Activated CD4-positive, alpha-beta memory T cell treated with anti-CD3 and anti-CD28 coated beads, Interleukin-2, amount 10 ng/mL, durations not matched to agents 7 days and 5 days (primary cell): Measurements from ENCODE around the gene MGST3. TPM values are rescaled to one million over a fixed set of nuclear protein-coding genes. Genes with fewer than 3 reads are reported as not detected.
"Not testable (repeated sequence)": the region's sequence is repeated elsewhere in the genome, so short reads cannot be mapped to it uniquely, and the experiment has no call there.

Experiments used
- CTCF ChIA-PET: fragments of 350-600 bp; sonication (Branson Sonifier 250); formaldehyde crosslinking; loops from one replicate; lab custom pipeline; 2021; ENCODE audit warnings: antibody characterized with exemption, inconsistent platforms; lab: Charles Lee
- POLR2A ChIA-PET: fragments of 350-600 bp; sonication (Branson Sonifier 250); formaldehyde crosslinking; loops from one replicate; lab custom pipeline; 2021; ENCODE audit warnings: antibody characterized with exemption; lab: Charles Lee
- DNase-seq: peaks from one replicate; pipeline ENCODE4 v3.0.0-alpha.2; 2020
- H3K27ac Mint-ChIP-seq: one replicate; pipeline ENCODE4 v1.8.0; 2021; ENCODE audit warnings: mild to moderate bottlenecking, mixed read lengths
- H3K27me3 Mint-ChIP-seq: one replicate; pipeline ENCODE4 v1.8.0; 2021; ENCODE audit warnings: mixed read lengths
- H3K36me3 Mint-ChIP-seq: one replicate; pipeline ENCODE4 v1.8.0; 2021; ENCODE audit warnings: low read depth, mixed read lengths
- H3K4me1 Mint-ChIP-seq: one replicate; pipeline ENCODE4 v1.8.0; 2021; ENCODE audit warnings: mixed read lengths
- H3K4me3 Mint-ChIP-seq: one replicate; pipeline ENCODE4 v1.8.0; 2021; ENCODE audit warnings: mild to moderate bottlenecking, mixed read lengths
- H3K9me3 Mint-ChIP-seq: one replicate; pipeline ENCODE4 v1.8.0; 2021; ENCODE audit warnings: mixed read lengths
- total RNA-seq, 2 experiments: library from RNA; stranded (reverse); gene quantifications; one replicate each; pipeline ENCODE4 v1.2.3, GENCODE V29; 2021

Gene MGST3
- total RNA-seq, 2 experiments from 2014 or later: 63.4 to 70.3 TPM

DNA sequence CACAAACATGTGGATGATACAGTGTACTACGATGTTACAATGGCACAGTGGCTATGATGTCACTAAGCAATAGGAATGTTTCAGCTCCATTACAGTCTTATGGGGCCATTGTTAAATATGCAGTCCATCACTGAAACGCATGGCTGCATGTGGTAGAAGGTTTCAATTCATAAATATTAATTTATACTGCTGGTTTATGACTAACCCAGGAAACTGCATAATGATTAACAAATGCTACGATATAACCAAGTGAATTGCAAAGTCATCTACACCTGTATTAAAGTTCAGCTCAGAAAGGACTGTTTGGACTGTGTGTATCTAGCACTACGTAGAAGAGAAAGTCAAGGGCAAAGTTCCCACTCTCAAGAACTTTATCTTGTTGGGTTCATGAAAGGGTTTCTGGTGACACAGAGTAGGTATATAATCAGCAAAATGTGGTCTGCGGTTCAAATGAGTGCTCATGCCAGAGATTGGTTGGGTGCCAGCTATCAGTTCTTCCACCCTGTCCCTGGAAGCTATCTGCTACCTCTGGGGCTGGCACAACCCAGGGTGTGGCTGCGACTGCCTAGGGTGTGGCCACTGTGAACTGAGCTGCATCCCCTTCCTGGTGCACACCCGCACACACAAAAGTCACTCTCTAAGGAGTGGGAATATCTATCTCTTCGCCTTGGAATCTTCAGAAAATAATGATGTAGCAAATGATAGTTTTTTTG, 14.8 kb downstream of the MGST3 start:
- ChIA-PET POLR2A (interaction anchor here (0.8 to 3.0 kb wide), 5 partner anchors 12 to 123 kb away, joined by 3 to 19 read pairs (median 6); partner anchors contain the start of genes MGST3 and TMCO1), CTCF (interaction anchor here (0.9 to 3.2 kb wide), 5 partner anchors 11 to 123 kb away, joined by 3 to 16 read pairs (median 4); partner anchors contain the start of gene TMCO1)
- no peaks in the 10 kb centered on the region for H3K9me3 Mint-ChIP-seq
- H3K4me1 Mint-ChIP-seq: peaks cover 50% of the 10 kb centered on the region
- H3K36me3 Mint-ChIP-seq: peaks cover 6% of the 10 kb centered on the region
- peak; percentile 58 for DNase-seq
- H3K27me3 Mint-ChIP-seq: no peaks in the 10 kb centered on the region
- H3K4me3 Mint-ChIP-seq: peak overlapping the region; percentile 8
- peak overlapping the region; percentile 70 for H3K27ac Mint-ChIP-seq

DNA sequence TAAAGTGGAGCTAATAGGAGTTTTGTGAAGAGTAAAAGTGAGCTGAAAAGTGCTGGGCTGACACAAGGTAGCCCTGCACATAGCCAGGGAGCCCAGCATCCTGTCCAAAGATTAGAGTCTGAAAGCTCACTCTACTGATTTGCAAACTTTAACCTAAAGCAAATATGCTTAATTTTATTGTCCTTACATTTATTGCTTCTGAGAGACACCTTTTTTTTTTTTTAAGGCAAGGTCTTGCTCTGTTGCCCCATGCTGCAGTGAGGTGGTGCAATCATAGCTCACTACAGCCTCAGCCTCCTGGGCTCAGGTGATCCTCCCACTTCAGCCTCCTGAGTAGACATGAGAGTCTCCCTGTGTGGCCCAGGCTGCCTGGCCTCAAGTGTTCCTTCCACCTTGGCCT, 16.5 kb downstream of the MGST3 start:
- CTCF ChIA-PET: interaction anchor here (0.7 to 1.5 kb wide), 5 partner anchors 11 to 55 kb away, joined by 3 to 8 read pairs (median 6); no protein-coding TSS in a partner anchor
- POLR2A ChIA-PET: interaction anchor here (1.1 to 3.0 kb wide), 6 partner anchors 10 to 51 kb away, joined by 3 to 19 read pairs (median 4); partner anchors contain the start of genes ALDH9A1 and MGST3
- DNase-seq: no peak

DNA sequence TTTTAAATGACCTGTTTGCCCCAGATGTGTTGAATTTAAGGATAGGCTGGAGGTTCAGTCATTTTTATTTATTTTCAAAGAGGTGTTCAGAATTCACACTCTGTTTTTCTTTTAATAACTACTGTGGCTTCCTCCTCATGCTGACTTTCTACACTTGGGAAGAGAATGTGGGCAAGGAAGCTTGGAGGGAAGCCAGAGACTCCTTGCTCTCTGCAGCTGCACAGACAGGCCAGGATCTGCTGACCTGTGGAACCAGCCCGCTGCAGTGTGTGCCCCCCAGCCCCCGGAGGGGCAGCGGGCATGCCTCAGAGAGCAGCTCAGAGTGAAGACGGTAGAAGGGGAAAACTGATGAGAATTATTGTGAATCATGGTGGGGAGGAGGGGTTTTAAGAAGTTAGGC, 16.9 kb downstream of the MGST3 start:
- CTCF ChIA-PET: interaction anchor here (0.9 to 1.5 kb wide), 4 partner anchors 11 to 56 kb away, joined by 3 to 8 read pairs (median 6); no protein-coding TSS in a partner anchor
- Mint-ChIP-seq H3K9me3 (no peaks in the 10 kb centered on the region), H3K27me3 (no peaks in the 10 kb centered on the region), H3K36me3 (peaks cover 21% of the 10 kb centered on the region), H3K4me1 (peaks cover 36% of the 10 kb centered on the region), H3K27ac (no peak overlapping the region), H3K4me3 (no peak overlapping the region)
- POLR2A ChIA-PET: interaction anchor here (1.1 to 3.0 kb wide), 5 partner anchors 11 to 51 kb away, joined by 3 to 19 read pairs (median 4); partner anchors contain the start of genes ALDH9A1 and MGST3
- no peak for DNase-seq

More for the DNA sequence above, 16.5 kb downstream of the MGST3 start:
- Mint-ChIP-seq H3K4me3 (no peak overlapping the region), H3K4me1 (peaks cover 36% of the 10 kb centered on the region), H3K9me3 (no peaks in the 10 kb centered on the region), H3K27ac (no peak overlapping the region), H3K36me3 (peaks cover 20% of the 10 kb centered on the region), H3K27me3 (no peaks in the 10 kb centered on the region)

DNA sequence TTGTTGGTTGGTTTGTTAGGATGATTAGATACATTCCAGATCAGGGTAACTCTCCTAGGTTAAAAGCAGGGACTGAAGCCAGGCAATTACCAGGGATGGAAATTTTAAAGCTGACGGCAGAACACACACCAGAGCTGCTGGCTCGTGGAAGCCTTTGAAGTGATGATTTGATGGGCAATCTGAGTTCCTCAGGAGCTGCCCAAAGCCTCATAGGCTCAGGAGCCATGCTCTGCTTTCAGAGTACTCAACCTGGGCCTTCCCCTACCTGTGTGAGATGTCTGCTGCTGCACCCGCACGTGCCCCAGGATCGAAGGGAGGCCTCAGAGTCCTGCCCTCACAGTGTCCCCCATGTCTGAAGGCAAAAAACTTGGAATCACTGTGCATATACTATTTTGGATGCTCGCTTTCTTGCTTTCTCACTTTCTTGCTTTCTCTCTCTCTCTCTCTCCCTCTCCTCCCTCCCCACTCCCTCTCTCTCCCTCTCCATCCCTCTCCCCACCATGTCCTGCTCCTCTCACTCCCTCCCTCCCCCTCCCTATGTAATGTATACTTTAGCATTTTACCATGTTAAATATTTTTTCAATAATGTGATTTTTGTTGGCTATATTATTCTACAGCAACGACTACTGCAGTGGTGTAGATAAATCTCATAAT, 18.0 kb downstream of the MGST3 start:
- POLR2A ChIA-PET: interaction anchor here (0.6 kb wide), 1 partner anchor 19 kb away, joined by 4 read pairs; no protein-coding TSS in a partner anchor
- Mint-ChIP-seq H3K27me3 (no peaks in the 10 kb centered on the region), H3K9me3 (no peaks in the 10 kb centered on the region), H3K27ac (no peak overlapping the region), H3K4me1 (peaks cover 34% of the 10 kb centered on the region), H3K4me3 (no peak overlapping the region), H3K36me3 (peaks cover 24% of the 10 kb centered on the region)
- CTCF ChIA-PET: interaction anchor here (0.9 kb wide), 1 partner anchor 10 kb away, joined by 3 read pairs; no protein-coding TSS in a partner anchor
- DNase-seq: no peak

DNA sequence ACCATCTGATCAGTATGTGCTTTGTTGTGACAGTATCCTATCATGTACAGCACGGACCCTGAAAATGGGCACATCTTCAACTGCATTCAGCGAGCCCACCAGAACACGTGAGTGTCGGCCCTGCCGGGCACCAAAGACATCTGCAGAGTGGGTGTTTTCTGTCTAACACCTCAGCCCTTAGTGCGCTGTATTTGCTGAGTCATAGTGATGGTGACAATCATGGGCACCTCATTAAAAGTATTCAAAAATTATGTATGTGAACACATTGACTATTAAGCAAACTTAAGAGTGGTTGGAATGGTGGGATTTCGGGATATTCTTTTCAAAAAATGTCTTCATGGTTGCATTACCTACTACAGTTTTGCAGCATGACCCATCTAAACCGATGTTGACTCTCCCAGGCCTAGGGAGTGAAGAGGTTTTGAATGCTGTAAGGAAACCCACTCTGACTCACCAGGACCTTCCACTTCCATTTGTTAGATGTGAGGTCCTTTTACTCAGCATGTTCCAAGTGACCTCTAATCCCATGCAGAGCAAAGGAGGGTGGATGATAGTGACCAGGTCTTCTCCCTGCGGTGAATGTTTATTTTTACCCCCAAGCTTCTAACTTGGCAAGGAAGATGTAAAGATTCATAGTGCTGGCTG, 20.1 kb downstream of the MGST3 start:
- Mint-ChIP-seq H3K27me3 (no peaks in the 10 kb centered on the region), H3K4me1 (peaks cover 21% of the 10 kb centered on the region), H3K27ac (no peak overlapping the region), H3K9me3 (no peaks in the 10 kb centered on the region), H3K36me3 (peaks cover 32% of the 10 kb centered on the region), H3K4me3 (no peak overlapping the region)
- POLR2A ChIA-PET: no interaction called here
- DNase-seq: no peak
- CTCF ChIA-PET: no interaction called here

DNA sequence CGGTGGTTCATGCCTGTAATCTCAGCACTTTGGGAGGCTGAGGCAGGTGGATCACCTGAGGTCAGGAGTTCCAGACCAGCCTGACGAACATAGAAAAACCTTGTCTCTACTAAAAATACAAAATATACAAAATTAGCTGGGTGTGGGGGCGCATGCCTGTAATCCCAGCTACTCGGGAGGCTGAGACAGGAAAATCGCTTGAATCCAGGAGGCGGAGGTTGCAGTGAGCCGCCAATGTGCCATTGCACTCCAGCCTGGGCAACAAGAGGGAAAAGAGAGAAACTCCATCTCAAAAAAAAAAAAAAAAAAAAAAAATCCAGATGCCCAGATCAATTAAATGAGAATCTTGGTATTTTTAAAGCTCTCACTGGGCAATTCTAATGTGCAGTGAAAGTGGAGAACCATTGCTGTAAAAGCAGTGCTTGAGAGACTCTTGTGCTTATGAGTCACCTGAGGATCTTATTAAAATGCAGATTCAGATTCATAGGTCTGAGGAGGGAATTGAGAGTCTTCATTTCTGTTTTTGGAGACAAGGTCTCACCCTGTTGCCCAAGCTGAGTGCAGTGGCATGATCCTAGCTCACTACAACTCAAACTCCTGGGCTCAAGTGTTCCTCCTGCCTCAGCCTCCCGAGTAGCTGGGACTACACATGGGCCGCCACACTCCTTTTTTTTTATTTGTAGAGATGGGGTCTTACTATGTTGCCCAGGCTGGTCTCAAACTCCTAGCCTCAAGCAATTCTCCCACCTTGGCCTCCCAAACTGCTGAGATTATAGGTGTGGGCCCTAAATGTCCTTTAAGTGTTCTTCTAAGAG, 27.9 kb downstream of the MGST3 start:
- not testable (repeated sequence) for H3K4me3 Mint-ChIP-seq, H3K27me3 Mint-ChIP-seq, H3K4me1 Mint-ChIP-seq, H3K9me3 Mint-ChIP-seq, H3K27ac Mint-ChIP-seq, DNase-seq
- peaks cover 58% of the 10 kb centered on the region for H3K36me3 Mint-ChIP-seq
- CTCF ChIA-PET: interaction anchor here (0.6 to 1.7 kb wide), 4 partner anchors 11 to 269 kb away, joined by 3 to 4 read pairs (median 4); no protein-coding TSS in a partner anchor
- POLR2A ChIA-PET: interaction anchor here (1.1 to 2.1 kb wide), 3 partner anchors 13 to 39 kb away, joined by 3 to 5 read pairs (median 5); partner anchors contain the start of gene ALDH9A1

DNA sequence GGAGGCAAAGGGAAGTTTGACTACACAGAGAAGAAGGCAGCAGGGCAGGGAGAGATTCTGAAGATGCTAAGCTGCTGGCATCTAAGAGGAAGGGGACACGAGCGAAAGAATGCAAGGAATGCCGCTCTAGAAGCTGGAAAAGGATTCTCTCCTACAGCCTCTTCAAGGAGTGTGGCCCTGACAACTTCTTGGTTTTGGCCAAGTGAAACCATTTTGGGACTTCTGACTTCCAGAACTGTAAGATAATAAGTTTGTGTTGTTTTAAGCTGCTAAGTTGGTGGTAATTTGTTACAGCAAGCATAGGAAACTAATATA, 28.5 kb downstream of the MGST3 start:
- H3K4me1 Mint-ChIP-seq: no peaks in the 10 kb centered on the region
- CTCF ChIA-PET: interaction anchor here (1.0 kb wide), 1 partner anchor 11 kb away, joined by 3 read pairs; no protein-coding TSS in a partner anchor
- no peaks in the 10 kb centered on the region for H3K9me3 Mint-ChIP-seq
- H3K27me3 Mint-ChIP-seq: no peaks in the 10 kb centered on the region
- POLR2A ChIA-PET: interaction anchor here (1.1 to 1.4 kb wide), 2 partner anchors 13 to 38 kb away, joined by 3 to 5 read pairs; no protein-coding TSS in a partner anchor
- no peak for DNase-seq
- H3K27ac Mint-ChIP-seq: no peak overlapping the region
- H3K36me3 Mint-ChIP-seq: peaks cover 61% of the 10 kb centered on the region
- H3K4me3 Mint-ChIP-seq: no peak overlapping the region

DNA sequence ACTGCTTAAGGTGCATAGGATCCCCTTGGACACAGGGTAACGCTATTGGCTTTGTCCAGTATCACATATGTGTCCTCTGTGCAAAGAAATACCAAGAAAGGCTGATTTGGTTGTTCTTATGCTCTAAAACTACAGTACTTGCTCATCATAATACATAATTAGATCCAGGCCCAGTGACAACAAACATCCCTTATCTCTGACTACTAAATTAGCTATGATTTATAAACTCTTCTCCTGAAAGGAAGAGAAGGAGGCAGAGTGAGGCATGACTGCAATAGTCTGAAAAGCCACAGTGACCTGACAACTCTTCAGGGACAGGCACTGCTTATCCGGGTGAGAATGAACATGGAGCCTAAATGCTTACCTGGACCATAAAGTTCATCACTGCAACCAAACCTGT, 30.7 kb downstream of the MGST3 start:
- Mint-ChIP-seq H3K27me3 (no peaks in the 10 kb centered on the region), H3K4me1 (peaks cover 8% of the 10 kb centered on the region), H3K4me3 (no peak overlapping the region), H3K36me3 (peaks cover 70% of the 10 kb centered on the region), H3K27ac (no peak overlapping the region), H3K9me3 (no peaks in the 10 kb centered on the region)
- ChIA-PET POLR2A (interaction anchor here (1.6 kb wide), 1 partner anchor 107 kb away, joined by 3 read pairs; the partner anchor contains the start of gene TMCO1), CTCF (interaction anchor here (0.9 kb wide), 1 partner anchor 24 kb away, joined by 3 read pairs; no protein-coding TSS in a partner anchor)
- DNase-seq: no peak

DNA sequence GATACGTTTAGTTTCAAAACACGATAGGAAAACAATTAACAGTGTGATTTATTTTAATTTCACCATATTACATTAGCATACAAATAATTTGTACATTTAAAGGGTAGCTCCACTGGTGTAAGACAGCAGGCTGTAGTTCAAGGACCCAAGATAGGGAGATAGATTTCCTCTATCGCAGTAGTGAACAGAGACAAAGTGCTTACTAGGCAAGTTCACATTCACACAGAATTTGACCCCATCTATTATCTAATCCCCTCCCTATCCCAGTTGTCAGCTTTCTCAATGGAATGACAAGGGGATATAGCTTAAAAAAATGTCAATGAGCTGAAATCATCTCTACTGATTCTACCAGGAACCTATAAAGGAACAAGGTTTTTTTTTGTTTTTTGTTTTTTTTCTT, 31.2 kb downstream of the MGST3 start:
- Mint-ChIP-seq H3K9me3 (no peaks in the 10 kb centered on the region), H3K27ac (no peak overlapping the region), H3K36me3 (peaks cover 74% of the 10 kb centered on the region), H3K27me3 (no peaks in the 10 kb centered on the region), H3K4me3 (no peak overlapping the region), H3K4me1 (peaks cover 8% of the 10 kb centered on the region)
- CTCF ChIA-PET: interaction anchor here (0.9 to 1.4 kb wide), 2 partner anchors 24 to 62 kb away, joined by 3 to 5 read pairs; no protein-coding TSS in a partner anchor
- POLR2A ChIA-PET: interaction anchor here (1.1 to 1.6 kb wide), 2 partner anchors 15 to 107 kb away, joined by 3 read pairs; partner anchors contain the start of gene TMCO1
- no peak for DNase-seq

DNA sequence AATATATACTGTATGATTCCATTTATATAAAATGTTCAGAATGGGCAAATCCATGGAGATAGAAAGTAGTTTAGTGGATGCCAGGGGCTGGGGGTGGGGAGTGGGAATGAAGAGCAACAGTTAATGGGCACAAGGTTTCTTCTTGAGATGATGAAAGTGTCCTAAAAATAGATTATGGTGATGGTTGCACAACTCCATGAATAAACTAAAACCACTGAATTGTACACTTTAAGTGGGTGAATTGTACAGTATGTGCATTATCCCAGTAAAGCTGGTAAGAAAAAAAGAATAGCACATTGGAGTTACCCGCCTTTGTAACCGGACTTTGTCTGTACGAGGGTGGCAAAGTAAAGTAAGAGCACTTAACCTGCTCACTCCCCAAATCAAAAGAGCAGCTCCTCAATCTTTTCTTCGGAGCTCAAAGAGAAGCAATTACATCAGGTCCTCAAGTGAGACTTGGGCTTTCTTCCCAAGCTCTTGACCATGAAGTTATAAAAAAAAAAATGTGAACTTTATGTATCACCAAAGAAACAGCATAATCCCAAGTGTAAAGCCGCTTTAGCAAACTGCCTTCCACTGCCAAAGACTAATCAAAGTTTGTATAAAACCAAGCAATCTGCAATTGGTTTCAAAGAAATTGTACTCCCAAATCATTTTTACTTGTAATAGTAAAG, 35.3 kb downstream of the MGST3 start:
- POLR2A ChIA-PET: no interaction called here
- no peaks in the 10 kb centered on the region for H3K9me3 Mint-ChIP-seq
- H3K27me3 Mint-ChIP-seq: no peaks in the 10 kb centered on the region
- peaks cover 86% of the 10 kb centered on the region for H3K36me3 Mint-ChIP-seq
- CTCF ChIA-PET: interaction anchor here (1.4 kb wide), 1 partner anchor 103 kb away, joined by 3 read pairs; no protein-coding TSS in a partner anchor
- peaks cover 8% of the 10 kb centered on the region for H3K4me1 Mint-ChIP-seq
- no peak for DNase-seq
- no peak overlapping the region for H3K27ac Mint-ChIP-seq
- no peak overlapping the region for H3K4me3 Mint-ChIP-seq

DNA sequence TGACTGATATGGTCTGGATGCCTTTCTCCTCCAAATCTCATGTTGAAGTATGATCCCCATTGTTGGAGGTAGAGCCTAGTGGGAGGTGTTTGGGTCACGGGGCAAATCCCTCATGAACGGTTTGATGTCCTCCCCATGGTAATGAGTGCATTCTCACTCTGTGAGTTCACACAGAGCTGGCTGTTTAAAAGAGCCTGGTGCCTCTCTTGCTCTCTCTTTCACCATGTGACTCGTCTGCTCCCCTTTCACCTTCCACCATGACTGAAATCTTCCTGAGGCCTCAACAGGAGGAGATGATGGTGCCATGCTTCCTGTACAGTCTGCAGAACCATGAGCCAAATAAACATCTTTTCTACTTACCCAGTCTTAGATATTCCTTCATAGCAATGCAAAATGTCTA, 37.1 kb downstream of the MGST3 start:
- CTCF ChIA-PET: no interaction called here
- H3K27ac Mint-ChIP-seq: no peak overlapping the region
- peaks cover 84% of the 10 kb centered on the region for H3K36me3 Mint-ChIP-seq
- no peaks in the 10 kb centered on the region for H3K9me3 Mint-ChIP-seq
- no peaks in the 10 kb centered on the region for H3K27me3 Mint-ChIP-seq
- no peak overlapping the region for H3K4me3 Mint-ChIP-seq
- POLR2A ChIA-PET: no interaction called here
- DNase-seq: no peak
- peaks cover 8% of the 10 kb centered on the region for H3K4me1 Mint-ChIP-seq
